Stimulated activated CD8-positive, alpha-beta memory T cell treated with anti-CD3 and anti-CD28 coated beads, Interleukin-7, amount 100 ng/mL, for 4 hours (primary cell): Measurements from ENCODE around the gene CPNE1.

Source experiments
- DNase-seq, 2 donors: peaks; one replicate each; pipeline ENCODE4 v3.0.0-alpha.2; 2020; ENCODE audit warnings: low read depth in 2 of 2

CPNE1 gene

GRCh38 chr20:35620818-35621559 lies 43.7 kb downstream of the CPNE1 start:
- DNase-seq = no peak

DNA sequence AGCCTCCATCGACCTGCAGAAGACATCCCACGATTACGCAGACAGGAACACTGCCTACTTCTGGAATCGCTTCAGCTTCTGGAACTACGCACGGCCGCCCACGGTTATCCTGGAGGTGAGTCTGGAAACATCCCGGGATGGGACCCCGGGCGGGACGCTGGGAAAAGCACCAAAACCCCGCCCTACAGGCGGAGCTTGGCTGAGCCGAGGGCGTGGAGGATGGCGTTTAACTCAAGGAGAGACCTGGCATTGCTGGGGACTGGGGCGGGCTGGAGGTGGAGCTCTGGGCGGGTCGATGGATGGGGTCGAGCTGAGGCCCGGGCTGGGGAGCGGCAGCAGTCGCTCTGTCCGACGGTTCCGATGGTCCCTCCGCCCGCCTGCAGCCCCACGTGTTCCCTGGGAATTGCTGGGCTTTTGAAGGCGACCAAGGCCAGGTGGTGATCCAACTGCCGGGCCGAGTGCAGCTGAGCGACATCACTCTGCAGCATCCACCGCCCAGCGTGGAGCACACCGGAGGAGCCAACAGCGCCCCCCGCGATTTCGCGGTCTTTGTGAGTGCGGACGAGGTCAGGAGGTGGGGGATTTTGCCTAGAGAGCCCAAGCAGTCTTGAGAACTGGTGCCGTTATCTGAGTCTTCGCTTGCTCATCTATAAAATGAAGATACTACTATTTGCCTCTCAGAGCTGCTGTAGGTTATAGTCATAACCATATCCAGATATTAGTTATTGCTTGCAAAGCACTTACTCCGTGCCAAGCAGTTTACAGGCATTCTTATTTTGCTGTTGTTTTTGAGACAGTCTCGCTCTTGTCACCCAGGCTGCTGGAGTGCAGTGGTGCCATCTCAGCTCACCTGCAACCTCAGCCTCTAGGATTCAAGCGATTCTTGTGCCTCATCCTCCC lies 45.3 kb downstream of the CPNE1 start:
- DNase-seq = peak; percentile 60 to 67

- DNase-seq = no peak
Observed at GRCh38 chr20:35618263-35619131, 46.2 kb downstream of the CPNE1 start.

DNA sequence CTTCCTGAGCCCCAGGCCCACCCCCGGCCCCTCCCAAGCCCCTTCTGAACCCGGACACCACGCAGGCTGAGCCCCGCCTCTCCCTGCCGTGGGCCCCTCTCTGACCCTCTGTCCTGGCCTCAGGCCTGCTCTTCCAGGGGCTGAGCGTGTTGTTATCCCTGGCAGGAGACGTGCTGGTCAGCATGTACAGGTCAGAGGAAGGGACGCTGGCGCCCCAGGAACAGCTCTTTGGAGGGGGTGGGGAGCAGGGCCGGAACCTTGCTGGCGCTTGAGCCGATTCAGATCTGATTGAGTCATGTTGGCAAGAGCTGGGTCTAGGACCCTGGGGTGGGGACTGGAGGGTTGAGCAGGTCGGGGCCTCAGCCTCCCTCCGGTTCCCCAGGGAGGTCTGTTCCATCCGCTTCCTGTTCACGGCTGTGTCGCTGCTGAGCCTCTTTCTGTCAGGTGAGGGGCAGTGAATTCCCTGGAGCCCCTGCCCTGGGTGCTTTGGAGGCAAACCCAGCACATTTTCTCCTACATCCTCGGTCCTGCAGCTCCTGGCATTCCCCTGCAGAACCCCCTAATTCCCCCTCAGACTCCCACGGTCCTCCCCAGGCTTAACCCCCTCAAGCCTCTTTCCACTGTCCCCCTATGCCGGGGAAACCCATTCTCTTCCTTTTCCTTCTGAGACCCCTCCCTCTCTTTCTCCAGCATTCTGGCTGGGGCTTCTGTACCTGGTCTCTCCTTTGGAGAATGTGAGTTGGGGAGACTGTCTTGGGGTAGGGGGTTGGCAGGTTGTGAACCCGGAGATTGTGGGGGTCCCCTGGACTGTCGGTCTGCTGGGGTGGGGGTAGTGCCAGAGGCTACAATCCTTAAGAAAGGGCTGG lies 47.1 kb downstream of the CPNE1 start:
- DNase-seq = no peak

DNA sequence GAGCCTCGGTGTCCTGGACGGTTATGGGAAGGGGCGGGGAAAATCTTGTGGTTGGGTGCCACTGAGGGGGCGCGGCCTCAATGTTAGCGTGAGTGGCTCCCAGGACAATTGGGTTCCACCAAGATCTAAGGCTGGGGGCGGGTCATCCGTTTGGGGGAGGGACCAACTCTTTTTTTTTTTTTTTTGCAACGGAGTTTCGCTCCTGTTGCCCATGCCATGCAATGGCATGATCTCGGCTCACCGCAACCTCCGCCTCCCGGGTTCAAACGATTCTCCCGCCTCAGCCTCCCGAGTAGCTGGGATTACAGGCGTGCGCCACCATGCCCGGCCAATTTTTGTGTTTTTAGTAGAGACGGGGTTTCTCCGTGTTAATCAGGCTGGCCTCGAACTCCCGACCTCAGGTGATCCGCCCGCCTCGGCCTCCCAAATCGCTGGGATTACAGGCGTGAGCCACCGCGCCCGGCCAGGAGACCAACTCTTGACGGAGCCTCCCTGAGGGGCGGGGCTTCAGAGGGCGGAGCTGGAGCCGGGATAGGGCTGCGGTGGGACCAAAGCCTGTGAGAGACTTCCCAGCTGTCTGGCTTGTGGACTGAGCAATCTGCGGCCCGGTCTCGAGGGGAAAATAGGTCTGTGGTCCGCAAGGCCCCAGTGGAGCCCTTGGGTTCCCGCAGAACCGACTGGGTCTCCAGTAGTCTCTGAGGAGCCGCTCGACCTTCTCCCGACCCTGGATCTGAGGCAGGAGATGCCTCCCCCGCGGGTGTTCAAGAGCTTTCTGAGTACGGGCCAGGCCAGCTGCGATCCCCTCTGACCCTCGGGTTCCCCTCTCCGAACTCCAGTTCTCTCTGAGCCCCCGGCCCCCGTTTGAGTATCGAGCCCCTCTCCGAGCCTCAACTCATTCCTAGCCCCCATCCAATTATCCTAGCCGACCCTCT lies 48.0 kb downstream of the CPNE1 start:
- DNase-seq = peak in 1 of 2 donors; percentile 38

DNA sequence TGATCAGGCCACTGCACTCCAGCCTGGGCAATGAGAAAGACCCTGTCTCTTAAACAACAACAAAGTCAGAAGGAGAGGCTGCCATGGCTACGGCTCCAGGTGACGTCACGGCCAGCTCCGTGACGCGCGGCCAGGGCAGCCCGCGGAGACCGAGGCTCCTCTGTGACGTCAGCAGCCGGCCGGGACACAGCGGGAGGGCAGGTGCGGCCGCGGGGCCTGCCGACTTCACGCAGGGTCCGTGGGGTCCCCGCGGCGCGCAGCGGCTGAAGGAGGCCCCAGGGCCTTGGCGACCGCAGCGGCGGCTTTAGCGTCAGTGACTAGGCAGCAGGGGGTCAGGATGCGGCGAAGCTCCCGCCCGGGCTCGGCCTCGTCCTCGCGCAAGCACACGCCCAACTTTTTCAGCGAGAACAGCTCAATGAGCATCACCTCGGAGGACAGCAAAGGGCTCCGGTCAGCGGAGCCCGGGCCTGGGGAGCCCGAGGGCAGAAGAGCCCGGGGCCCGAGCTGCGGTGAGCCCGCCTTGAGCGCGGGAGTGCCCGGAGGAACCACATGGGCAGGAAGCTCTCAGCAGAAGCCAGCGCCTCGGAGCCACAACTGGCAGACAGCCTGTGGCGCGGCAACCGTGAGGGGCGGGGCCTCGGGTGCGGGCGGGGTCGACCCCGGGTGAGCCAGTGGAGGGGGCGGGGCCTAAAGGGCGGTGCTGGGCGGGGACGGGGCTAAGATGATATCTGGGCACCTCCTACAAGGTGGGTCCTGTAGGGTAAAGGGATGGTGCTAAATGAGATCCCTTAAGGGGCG lies 48.8 kb downstream of the CPNE1 start, which contains the start of gene SPAG4:
SPAG4 (plus strand) TSS at position 163 of the 798 bp plus-strand sequence; CDS start at position 338, 175 bp downstream.
- peak; percentile 100 for DNase-seq

DNA sequence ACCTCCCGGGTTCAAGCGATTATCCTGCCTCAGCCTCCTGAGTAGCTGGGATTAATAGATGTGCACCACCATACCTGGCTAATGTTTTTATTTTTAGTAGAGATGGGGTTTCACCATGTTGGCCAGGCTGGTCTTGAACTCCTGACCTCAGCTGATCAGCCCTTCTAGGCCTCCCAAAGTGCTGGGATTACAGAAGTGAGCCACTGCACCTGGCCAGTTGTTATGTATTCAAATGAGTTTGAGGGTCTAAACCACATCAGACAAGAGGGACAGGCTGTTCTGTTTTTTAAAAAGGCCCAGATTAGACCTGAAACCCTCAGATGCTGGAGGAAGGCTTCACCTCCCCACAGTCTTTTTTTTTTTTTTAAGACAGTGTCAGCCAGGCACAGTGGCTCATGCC lies 53.2 kb downstream of the CPNE1 start:
- DNase-seq = no peak

DNA sequence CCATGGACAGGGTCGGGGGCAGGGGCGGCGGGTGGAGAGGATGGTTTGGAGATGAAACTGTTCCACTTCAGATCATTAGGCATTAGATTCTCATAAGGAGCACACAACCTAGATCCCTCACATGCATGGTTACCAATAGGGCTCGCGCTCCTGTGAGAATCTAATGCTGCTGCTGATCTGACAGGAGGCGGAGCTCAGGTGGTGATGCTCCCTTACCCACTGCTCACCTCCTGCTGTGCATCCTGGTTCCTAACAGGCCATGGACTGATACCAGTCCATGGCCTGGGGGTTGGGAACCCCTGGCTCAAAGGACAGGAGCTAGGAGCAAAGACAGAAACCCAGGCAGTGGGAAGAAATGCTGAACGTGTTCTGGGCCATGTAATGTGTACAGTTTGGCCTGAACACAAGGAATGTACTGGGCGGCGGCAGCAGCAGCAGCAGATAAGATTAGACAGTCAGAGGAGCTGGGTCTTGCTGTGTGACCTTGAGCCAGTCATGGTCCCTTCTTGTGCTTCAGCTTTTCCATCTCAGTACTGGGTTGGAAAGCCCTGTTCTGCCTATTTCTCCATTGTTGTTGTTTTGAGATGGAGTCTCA lies 53.8 kb downstream of the CPNE1 start:
- DNase-seq = no peak

DNA sequence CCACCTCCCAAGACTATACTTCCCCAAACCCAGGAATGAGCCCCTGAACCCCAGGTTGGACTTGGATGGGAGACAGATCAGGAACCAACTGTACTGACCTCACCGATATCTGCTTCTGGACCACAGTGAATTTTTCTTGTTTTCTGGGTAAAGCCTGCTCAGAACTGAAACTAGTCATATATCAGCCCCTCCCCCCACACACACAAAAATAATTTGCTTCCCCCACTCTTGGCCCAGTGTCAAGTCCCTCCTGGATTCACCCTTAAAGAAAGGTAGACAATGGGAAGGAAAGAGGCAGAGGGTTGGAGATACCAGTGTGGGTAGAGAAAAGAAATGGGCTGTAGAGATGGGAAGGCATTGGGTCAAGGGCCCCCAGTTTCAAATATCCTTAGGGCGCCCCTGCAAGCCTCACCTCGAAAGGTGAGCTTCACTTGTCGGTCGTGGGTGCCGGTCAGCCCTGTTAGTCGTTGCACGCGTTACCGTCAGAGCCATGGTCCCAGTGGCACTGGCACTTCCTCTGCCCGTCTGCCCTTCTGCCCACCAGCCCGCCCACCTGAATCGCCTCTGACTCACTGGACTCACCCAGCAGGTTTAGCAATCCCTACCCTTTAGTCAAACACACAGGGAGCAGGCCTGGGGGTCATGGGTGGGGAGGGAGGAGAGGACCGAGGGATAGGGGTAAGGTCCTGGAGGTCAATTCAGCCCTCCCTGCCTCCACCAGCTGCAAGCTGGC lies 57.5 kb downstream of the CPNE1 start:
- no peak for DNase-seq

- no peak for DNase-seq
Observed at GRCh38 chr20:35606127-35606526, 58.6 kb downstream of the CPNE1 start.

- DNase-seq = no peak
Observed at GRCh38 chr20:35604449-35604747, 60.3 kb downstream of the CPNE1 start.

GRCh38 chr20:35603695-35604448 lies 60.8 kb downstream of the CPNE1 start:
- no peak for DNase-seq

DNA sequence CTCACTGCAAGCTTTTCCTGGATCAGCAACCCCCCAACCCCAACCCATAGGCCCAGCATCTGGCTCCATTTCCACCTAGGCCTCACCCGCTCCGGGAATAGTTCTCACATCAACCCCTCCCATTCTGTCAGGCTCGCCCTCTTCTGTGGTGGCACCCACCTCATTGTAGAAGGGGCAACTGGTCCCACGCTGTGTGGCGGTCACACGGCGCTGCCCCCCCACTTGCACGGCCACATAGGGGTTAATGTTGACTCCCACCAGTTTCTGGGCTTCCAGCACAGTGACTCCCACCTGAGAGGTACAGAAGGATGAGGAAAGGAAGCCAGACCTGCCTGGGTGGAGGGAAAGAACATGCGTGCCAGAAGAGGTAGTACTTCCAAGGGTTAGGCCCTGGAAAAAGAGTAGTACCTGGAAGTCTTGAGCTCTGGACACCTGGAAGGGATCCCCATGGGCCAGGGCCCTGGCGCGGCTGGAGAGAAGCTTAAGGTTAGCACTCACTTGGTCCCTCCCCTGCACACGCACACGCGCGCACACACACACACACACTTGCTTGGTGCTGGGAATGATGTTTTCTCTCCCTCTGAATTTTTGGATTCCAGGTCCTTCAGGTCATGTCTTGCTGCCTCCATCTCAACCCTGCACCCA lies 61.7 kb downstream of the CPNE1 start:
- no peak for DNase-seq

GRCh38 chr20:35601990-35602389 lies 62.7 kb downstream of the CPNE1 start:
- DNase-seq = no peak

GRCh38 chr20:35600993-35601973 lies 63.4 kb downstream of the CPNE1 start:
- DNase-seq = peak; percentile 51 to 66
